Measurements from ENCODE around the gene HEMK1. TPM values are rescaled to one million over a fixed set of nuclear protein-coding genes. Genes with fewer than 3 reads are reported as not detected.

The HEMK1 gene
- total and polyA plus RNA-seq, 2 of the 4 experiments (the other 2 are of a cell fraction), result 17.2 to 20.8 TPM

GRCh38 chr3:50557106-50557505, 12.2 kb upstream of the HEMK1 start:
- Histone ChIP-seq H3K9ac (ENCODE audit: low read depth, low read length) (no peak overlapping the region), H2AK5ac (ENCODE audit: low read depth, low read length) (no peak overlapping the region), H3K14ac (replicated peaks; ENCODE audit: low read depth, low read length) (no peak overlapping the region), H4K5ac (ENCODE audit: low read depth, low read length) (no peak overlapping the region), H3K4me3 (ENCODE audit: insufficient read depth, low read depth, low read length) (no peak overlapping the region), H4K8ac (ENCODE audit: low read depth in 2 of 2, low read length in 2 of 2) (no peak overlapping the region), H3K23ac (ENCODE audit: low read depth, low read length) (no peak overlapping the region), H3K4ac (ENCODE audit: low read depth, low read length) (no peak overlapping the region), H3K36me3 (ENCODE audit: control insufficient read depth, insufficient read depth, low read length) (no peaks in the 10 kb centered on the region), H2BK120ac (ENCODE audit: low read depth, low read length) (no peak overlapping the region), H2BK15ac (ENCODE audit: low read depth, low read length) (no peak overlapping the region), H3K79me1 (ENCODE audit: low read depth in 1 of 2, low read length in 2 of 2) (no peaks in the 10 kb centered on the region), H2AFZ (replicated peaks; ENCODE audit: low read length, poor library complexity) (no peak overlapping the region), H2BK5ac (ENCODE audit: low read depth, low read length, poor library complexity, severe bottlenecking) (no peak overlapping the region), H3K9me1 (ENCODE audit: insufficient read depth, low read length) (0 out of 2 replicates have a peak, but pooled peaks cover 5% of the 10 kb centered on the region), H3K27ac (ENCODE audit: insufficient read depth, low read length) (no peak overlapping the region), H2AK9ac (replicated peaks; ENCODE audit: low read depth, low read length, poor library complexity) (peak overlapping the region; percentile 37), H4K91ac (ENCODE audit: insufficient read depth, low read depth, low read length) (no peak overlapping the region), H3K4me1 (ENCODE audit: control insufficient read depth, insufficient read depth, low read length) (no peaks in the 10 kb centered on the region), H3K27me3 (ENCODE audit: control insufficient read depth, insufficient read depth, low read length) (peaks cover 28% of the 10 kb centered on the region), H3K4me2 (ENCODE audit: low read depth, low read length) (no peak overlapping the region), H3K9me3 (ENCODE audit: control insufficient read depth, insufficient read depth, low read length) (no peaks in the 10 kb centered on the region), H2BK20ac (ENCODE audit: low read depth, low read length) (no peak overlapping the region), H3K18ac (ENCODE audit: low read depth, low read length) (no peak overlapping the region), H4K20me1 (ENCODE audit: insufficient read depth, low read length) (no peaks in the 10 kb centered on the region), H3K56ac (ENCODE audit: extremely low read depth, insufficient read depth, low read length) (no peak overlapping the region)
- WGBS, 2 experiments (ENCODE audit: extremely low coverage in 2 of 2, insufficient read length in 1 of 2), result 0% methylated on average over 1 of the region's 8 CpGs; no CpG with 5 or more reads in 1 of the 2 experiments
- BruUV-seq (replicated peaks), result no TSS peak
- TF ChIP-seq CHD1 (IDR thresholded peaks at IDR 0.05; ENCODE audit: low read depth, low read length), result no peak
- in situ Hi-C loops (cut with MboI; ENCODE audit: low sequenced_read_pairs) (no loop called here), intact Hi-C loops (cut with micrococcal nuclease) (no loop called here), dilution Hi-C loops (cut with HindIII; ENCODE audit: low sequenced_read_pairs, unreplicated experiment) (no loop called here)
- ATAC-seq (ENCODE audit: low read depth) (no peak), DNase-seq (no peak)
- CTCF ChIA-PET, result no interaction called here
- POLR2A ChIA-PET (ENCODE audit: unreplicated experiment), result no interaction called here
